Bronchial epithelial cell (primary cell): Measurements from ENCODE around the gene ANP32A. TPM values are rescaled to one million over a fixed set of nuclear protein-coding genes. Genes with fewer than 3 reads are reported as not detected.

Experiments
- DNase-seq: peaks from one replicate; pipeline ENCODE4 v3.0.0-alpha.2; 2010; ENCODE audit warnings: low read depth
- FAIRE-seq: peaks from 2 replicates; lab custom pipeline; 2011; peaks lifted over from hg19 to GRCh38; lab: Jason Lieb, UNC
- H3K27me3 ChIP-seq: 2 replicates; pipeline ENCODE4 v1.5.1; 2011; ENCODE audit warnings: low read length; ENCODE audit not compliant: control insufficient read depth, insufficient read depth
- H3K36me3 ChIP-seq: 2 replicates; pipeline ENCODE4 v1.5.1; 2011; ENCODE audit warnings: low read length; ENCODE audit not compliant: control insufficient read depth, insufficient read depth
- H3K4me3 ChIP-seq: 2 replicates; pipeline ENCODE4 v1.5.1; 2011; ENCODE audit warnings: mild to moderate bottlenecking, low read depth, low read length, control low read depth
- total RNA-seq: library from RNA; depleted of rRNA; stranded (reverse); fragments of >200 nt; gene quantifications from 2 replicates; pipeline ENCODE4 v1.2.1, GENCODE V29; 2014
- TF ChIP-seq, protein P1 (sequence below): IDR thresholded peaks from 2 replicates; pipeline ENCODE4 v1.5.1; 2011; ENCODE audit warnings: mild to moderate bottlenecking, moderate library complexity, low read length, control low read depth, inconsistent platforms; ENCODE audit not compliant: insufficient read depth, severe bottlenecking

ANP32A gene
- total RNA-seq, 1 donor from 2014 or later, result 42.6 TPM

DNA sequence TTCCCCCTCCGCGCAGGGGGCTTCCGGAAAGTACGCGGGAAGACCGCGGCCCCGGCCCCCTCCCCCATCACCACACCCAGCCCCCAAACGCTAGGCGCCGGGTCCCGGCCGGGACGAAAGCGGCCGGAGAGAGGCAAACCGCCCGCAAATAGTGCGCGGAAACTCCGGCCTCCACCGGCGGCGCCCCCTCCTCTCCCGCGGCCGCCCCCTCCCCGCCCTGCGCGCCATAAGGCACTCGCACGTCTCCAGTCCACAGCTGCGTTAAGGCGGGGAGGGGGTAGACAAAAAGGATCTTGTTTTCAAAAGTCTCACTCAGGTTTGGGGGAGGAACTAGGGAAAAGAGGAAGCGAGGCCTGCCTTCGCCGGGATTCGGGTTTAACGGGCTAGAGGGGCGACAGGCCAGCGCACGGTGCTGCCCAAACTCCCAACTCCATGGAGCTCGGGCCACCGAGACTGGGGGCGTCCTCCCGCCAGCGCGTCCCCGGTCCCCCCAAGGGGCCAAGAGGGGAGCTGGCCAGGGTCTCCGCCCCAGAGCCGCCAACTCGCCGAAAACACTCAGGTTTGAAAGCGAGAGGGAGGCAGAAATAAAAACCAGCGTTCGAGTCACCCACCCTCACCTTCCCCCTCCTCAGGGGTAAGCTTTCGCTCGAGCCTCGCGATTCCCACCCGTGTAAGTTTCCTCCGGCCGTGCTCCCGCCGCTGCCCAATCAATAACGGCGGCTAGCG, 1.8 kb downstream of the ANP32A start:
- FAIRE-seq (no peak), DNase-seq (no peak)
- Histone ChIP-seq H3K36me3 (no peaks in the 10 kb centered on the region), H3K27me3 (no peaks in the 10 kb centered on the region), H3K4me3 (peak overlapping the region; percentile 94)
- TF ChIP-seq, protein P1, sequence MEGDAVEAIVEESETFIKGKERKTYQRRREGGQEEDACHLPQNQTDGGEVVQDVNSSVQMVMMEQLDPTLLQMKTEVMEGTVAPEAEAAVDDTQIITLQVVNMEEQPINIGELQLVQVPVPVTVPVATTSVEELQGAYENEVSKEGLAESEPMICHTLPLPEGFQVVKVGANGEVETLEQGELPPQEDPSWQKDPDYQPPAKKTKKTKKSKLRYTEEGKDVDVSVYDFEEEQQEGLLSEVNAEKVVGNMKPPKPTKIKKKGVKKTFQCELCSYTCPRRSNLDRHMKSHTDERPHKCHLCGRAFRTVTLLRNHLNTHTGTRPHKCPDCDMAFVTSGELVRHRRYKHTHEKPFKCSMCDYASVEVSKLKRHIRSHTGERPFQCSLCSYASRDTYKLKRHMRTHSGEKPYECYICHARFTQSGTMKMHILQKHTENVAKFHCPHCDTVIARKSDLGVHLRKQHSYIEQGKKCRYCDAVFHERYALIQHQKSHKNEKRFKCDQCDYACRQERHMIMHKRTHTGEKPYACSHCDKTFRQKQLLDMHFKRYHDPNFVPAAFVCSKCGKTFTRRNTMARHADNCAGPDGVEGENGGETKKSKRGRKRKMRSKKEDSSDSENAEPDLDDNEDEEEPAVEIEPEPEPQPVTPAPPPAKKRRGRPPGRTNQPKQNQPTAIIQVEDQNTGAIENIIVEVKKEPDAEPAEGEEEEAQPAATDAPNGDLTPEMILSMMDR, result no peak

DNA sequence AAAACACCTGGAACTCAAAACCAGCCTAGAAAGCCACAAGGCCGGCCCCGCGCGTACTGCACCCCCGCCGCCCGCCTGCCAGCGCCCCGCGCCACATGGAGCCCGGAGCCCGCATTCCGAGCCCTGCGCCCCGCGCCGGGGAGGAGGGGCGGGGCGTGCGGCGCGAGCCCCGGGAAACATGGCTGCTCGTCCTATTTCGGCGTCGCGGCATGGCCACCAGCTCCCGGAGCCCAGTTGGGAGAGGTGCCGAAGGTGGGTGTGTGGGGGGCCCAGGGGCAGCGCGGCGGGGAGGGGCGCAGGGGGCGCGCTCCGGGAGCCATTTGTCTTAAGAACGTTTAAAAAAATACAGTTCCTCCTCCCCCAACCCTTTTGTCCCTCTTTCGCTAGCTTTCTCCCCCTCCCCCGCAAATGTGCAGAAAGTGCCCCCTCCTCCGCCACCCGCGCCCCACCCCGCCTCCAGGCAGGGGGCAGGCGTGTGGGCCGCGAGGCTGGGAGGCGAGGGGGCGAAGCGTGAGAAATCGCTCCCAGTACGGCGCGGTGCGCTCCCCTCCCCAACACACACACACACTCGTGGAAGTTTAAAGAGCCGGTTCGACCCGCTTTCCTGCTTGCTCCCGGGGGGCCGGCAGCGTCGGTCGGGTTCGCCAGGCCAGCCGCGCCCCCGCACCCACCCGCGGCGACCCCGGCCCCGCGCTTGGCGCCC, 2.5 kb downstream of the ANP32A start:
- no peak for FAIRE-seq
- no peaks in the 10 kb centered on the region for H3K27me3 ChIP-seq
- peak overlapping the region; percentile 94 for H3K4me3 ChIP-seq
- H3K36me3 ChIP-seq, result no peaks in the 10 kb centered on the region
- TF ChIP-seq, protein P1, result no peak
- DNase-seq, result no peak

DNA sequence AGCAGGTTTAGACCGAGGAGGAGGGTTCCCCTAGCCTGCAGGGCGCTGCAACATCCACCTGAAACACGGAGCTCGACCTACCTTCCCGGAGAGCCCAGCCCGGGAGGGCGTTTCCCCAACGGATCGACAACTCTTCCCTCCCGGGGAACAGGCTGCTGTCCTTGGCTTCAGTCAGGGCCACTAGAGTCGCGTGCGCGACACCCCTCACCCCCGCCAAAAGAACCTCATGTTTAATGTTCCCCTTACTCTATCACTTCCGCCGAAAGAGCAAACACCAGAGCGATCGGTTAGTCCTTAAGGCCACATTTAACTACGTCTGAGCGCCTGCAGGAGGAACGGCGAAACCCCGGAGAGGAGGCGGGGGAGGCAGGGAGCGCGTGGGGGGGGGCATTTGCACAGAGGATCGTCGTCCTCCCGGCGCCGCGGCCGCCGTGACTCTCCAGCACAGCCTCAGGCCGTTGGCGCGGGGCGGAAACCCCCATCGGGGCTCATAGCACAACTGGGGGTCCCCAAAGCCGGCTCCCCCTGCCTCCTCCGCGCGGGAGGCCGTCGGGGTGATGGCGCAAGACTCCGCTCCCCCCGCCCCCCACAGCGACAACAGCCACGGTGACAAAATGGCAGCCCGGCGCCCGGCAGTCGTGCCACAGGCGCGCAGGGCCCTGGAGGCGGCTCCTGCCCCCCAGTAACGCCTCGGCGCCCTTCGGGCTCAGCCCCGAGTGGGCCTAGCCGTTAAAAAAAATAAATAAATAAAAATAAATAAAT, 3.2 kb downstream of the ANP32A start:
- H3K27me3 ChIP-seq, result no peaks in the 10 kb centered on the region
- H3K36me3 ChIP-seq, result no peaks in the 10 kb centered on the region
- peak overlapping the region; percentile 94 for H3K4me3 ChIP-seq
- FAIRE-seq (no peak), DNase-seq (peak; percentile 38)
- TF ChIP-seq, protein P1, result no peak

DNA sequence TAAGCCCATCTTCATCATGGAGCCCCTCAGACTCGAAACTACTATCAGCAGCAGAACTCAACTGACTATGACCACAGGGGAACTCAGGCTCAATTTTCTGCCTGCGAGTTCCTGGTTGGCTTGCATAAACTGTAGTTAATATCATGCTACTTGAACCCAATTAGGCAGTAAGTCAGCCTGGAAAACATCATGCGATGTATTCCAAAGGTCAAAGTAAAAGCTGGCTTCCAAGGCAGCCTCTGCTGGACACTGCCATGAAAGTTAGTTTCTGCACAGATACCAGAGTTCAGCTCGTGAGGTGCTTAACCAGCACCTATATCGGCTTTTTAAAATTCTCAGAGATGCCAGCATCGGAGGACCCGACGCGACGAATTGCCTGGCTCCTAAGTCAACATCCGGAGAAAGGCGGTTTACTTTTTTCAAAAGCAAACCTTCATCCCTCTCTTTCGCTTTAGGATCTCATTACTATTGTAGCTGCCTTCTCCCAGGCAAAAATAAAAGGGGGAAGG, 3.8 kb downstream of the ANP32A start:
- FAIRE-seq (no peak), DNase-seq (no peak)
- Histone ChIP-seq H3K27me3 (no peaks in the 10 kb centered on the region), H3K36me3 (no peaks in the 10 kb centered on the region), H3K4me3 (peak overlapping the region; percentile 94)
- TF ChIP-seq, protein P1, result no peak

DNA sequence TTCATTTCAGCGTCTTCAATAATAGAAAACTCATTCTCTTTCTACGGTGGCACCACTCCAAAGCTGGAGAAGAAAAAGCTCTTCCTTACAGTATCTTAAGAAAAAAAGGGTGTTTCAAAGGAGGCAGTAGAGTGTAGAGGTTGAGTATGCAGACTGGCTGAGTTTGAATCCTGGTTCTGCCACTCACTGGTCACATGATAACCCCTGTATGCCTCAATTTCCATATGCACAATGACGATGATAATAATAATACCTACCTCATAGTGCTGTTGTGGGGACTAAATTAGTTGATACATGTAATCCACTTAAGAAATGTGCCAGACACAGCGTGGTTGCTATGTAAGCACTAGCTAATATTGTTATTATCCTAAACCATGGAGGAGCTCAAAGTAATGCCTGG, 4.5 kb downstream of the ANP32A start:
- TF ChIP-seq, protein P1, result no peak
- Histone ChIP-seq H3K4me3 (no peak overlapping the region), H3K36me3 (no peaks in the 10 kb centered on the region), H3K27me3 (no peaks in the 10 kb centered on the region)
- no peak for DNase-seq
- no peak for FAIRE-seq
